CD4-positive, alpha-beta memory T cell (primary cell): Measurements from ENCODE around the gene ST6GALNAC3. TPM values are rescaled to one million over a fixed set of nuclear protein-coding genes. Genes with fewer than 3 reads are reported as not detected.
"Not testable (repeated sequence)": the region's sequence is repeated elsewhere in the genome, so short reads cannot be mapped to it uniquely, and the experiment has no call there.

Source experiments
- CTCF ChIA-PET: fragments of 350-600 bp; sonication (Branson Sonifier 250); formaldehyde crosslinking; loops from one replicate; lab custom pipeline; 2021; ENCODE audit warnings: inconsistent platforms; ENCODE audit not compliant: partially characterized antibody; lab: Charles Lee
- POLR2A ChIA-PET: fragments of 350-600 bp; sonication (Branson Sonifier 250); formaldehyde crosslinking; loops from one replicate; lab custom pipeline; 2021; ENCODE audit not compliant: partially characterized antibody; lab: Charles Lee
- DNase-seq, 5 donors: peaks; one replicate each; pipeline versions ENCODE4 v3.0.0 to v3.0.0-alpha.2; 2020 to 2022; ENCODE audit warnings: mixed read lengths in 1 of 5
- H3K27ac ChIP-seq: one replicate; pipeline ENCODE4 v1.7.0; 2013; ENCODE audit warnings: low read depth, low read length
- H3K27me3 ChIP-seq: 2 replicates; pipeline ENCODE4 v1.7.0; 2013; ENCODE audit warnings: mild to moderate bottlenecking, low read length, moderate library complexity; ENCODE audit not compliant: insufficient read depth
- H3K36me3 ChIP-seq: 2 replicates; pipeline ENCODE4 v1.7.0; 2013; ENCODE audit warnings: mild to moderate bottlenecking, low read length, moderate library complexity; ENCODE audit not compliant: insufficient read depth
- H3K4me1 ChIP-seq: 2 replicates; pipeline ENCODE4 v1.7.0; 2013; ENCODE audit warnings: mild to moderate bottlenecking, low read length, moderate library complexity; ENCODE audit not compliant: insufficient read depth
- H3K4me3 ChIP-seq, 2 donors: one replicate each; pipeline ENCODE4 v1.7.0; 2013; ENCODE audit warnings: low read length in 2 of 2, mild to moderate bottlenecking in 1 of 2
- H3K9me3 ChIP-seq, 2 donors: one replicate each; pipeline ENCODE4 v1.7.0; 2013; ENCODE audit warnings: low read length in 2 of 2, control low read depth in 1 of 2; ENCODE audit not compliant: control insufficient read depth in 1 of 2
- H3K27ac Mint-ChIP-seq, 7 donors: one replicate each; pipeline ENCODE4 v1.8.0; 2020 to 2021; ENCODE audit warnings: mixed read lengths in 7 of 7, mild to moderate bottlenecking in 6 of 7, inconsistent platforms in 3 of 7, moderate library complexity in 3 of 7
- H3K27me3 Mint-ChIP-seq, 2 donors: one replicate each; pipeline ENCODE4 v1.8.0; 2020 to 2021; ENCODE audit warnings: mixed read lengths in 2 of 2
- H3K36me3 Mint-ChIP-seq, 2 donors: one replicate each; pipeline ENCODE4 v1.8.0; 2020 to 2021; ENCODE audit warnings: mixed read lengths in 2 of 2, inconsistent platforms in 1 of 2, mild to moderate bottlenecking in 1 of 2
- H3K4me1 Mint-ChIP-seq, 4 donors: one replicate each; pipeline ENCODE4 v1.8.0; 2020 to 2021; ENCODE audit warnings: mixed read lengths in 4 of 4, mild to moderate bottlenecking in 1 of 4
- H3K4me3 Mint-ChIP-seq, 8 donors: one replicate each; pipeline ENCODE4 v1.8.0; 2020 to 2021; ENCODE audit warnings: mixed read lengths in 8 of 8, mild to moderate bottlenecking in 7 of 8, moderate library complexity in 6 of 8, inconsistent platforms in 3 of 8
- H3K9me3 Mint-ChIP-seq, 8 donors: one replicate each; pipeline ENCODE4 v1.8.0; 2020 to 2021; ENCODE audit warnings: mixed read lengths in 8 of 8, mild to moderate bottlenecking in 5 of 8, inconsistent platforms in 3 of 8, moderate library complexity in 1 of 8
- intact Hi-C: fragments of 100-400 bp; cut with micrococcal nuclease; formaldehyde crosslinking; loops from one replicate; pipeline ENCODE4 v1.15.1; 2023
- polyA plus RNA-seq, 2 donors: library from polyadenylated mRNA; unstranded; fragments of 300-500 nt; fragmentation: Illumina TruSeq; gene quantifications; one replicate each; pipeline ENCODE4 v1.2.3, GENCODE V29; 2021
- total RNA-seq, 2 experiments: library from RNA; stranded (reverse); gene quantifications; one replicate each; pipeline ENCODE4 v1.2.3, GENCODE V29; 2021

Gene ST6GALNAC3
- total and polyA plus RNA-seq, 4 experiments from 2014 or later = 0.47 to 1.2 (median 1.1) TPM; not detected in 1

- intact Hi-C loops = no loop called here
- DNase-seq = no peak
- Histone ChIP-seq H3K27ac (no peak overlapping the region), H3K4me3 (no peak overlapping the region), H3K27me3 (peaks cover 4% of the 10 kb centered on the region), H3K36me3 (no peaks in the 10 kb centered on the region), H3K4me1 (no peaks in the 10 kb centered on the region), H3K9me3 (no peaks in the 10 kb centered on the region)
- Mint-ChIP-seq H3K4me3 (no peak overlapping the region), H3K27me3 (peaks cover 12% of the 10 kb centered on the region in 2 donors), H3K9me3 (peaks cover 0 to 2% (median 0%) of the 10 kb centered on the region in 8 donors), H3K27ac (no peak overlapping the region), H3K4me1 (no peaks in the 10 kb centered on the region), H3K36me3 (no peaks in the 10 kb centered on the region)
- POLR2A ChIA-PET = no interaction called here
- CTCF ChIA-PET = no interaction called here
These were observed 30.8 kb downstream of the ST6GALNAC3 start for GRCh38 chr1:76105372-76105771.

- intact Hi-C loops = no loop called here
- peaks cover 4% of the 10 kb centered on the region for H3K27me3 ChIP-seq
- H3K4me1 Mint-ChIP-seq = no peaks in the 10 kb centered on the region
- DNase-seq = no peak
- no peak overlapping the region for H3K4me3 Mint-ChIP-seq
- H3K27me3 Mint-ChIP-seq = peaks cover 9 to 13% of the 10 kb centered on the region in 2 donors
- no peaks in the 10 kb centered on the region for H3K36me3 Mint-ChIP-seq
- no peaks in the 10 kb centered on the region for H3K36me3 ChIP-seq
- no peaks in the 10 kb centered on the region for H3K4me1 ChIP-seq
- POLR2A ChIA-PET = no interaction called here
- H3K9me3 ChIP-seq = no peaks in the 10 kb centered on the region
- no peak overlapping the region for H3K4me3 ChIP-seq
- CTCF ChIA-PET = no interaction called here
- H3K9me3 Mint-ChIP-seq = peaks cover 0 to 4% (median 0%) of the 10 kb centered on the region in 8 donors
- H3K27ac ChIP-seq = no peak overlapping the region
- H3K27ac Mint-ChIP-seq = no peak overlapping the region
These were observed 31.7 kb downstream of the ST6GALNAC3 start for GRCh38 chr1:76106251-76106650.

GRCh38 chr1:76106719-76107235 lies 32.2 kb downstream of the ST6GALNAC3 start:
- POLR2A ChIA-PET = no interaction called here
- no peaks in the 10 kb centered on the region for H3K9me3 ChIP-seq
- peaks cover 4% of the 10 kb centered on the region for H3K27me3 ChIP-seq
- no peak for DNase-seq
- H3K36me3 ChIP-seq = no peaks in the 10 kb centered on the region
- intact Hi-C loops = no loop called here
- peaks cover 0 to 4% (median 0%) of the 10 kb centered on the region in 8 donors for H3K9me3 Mint-ChIP-seq
- H3K27me3 Mint-ChIP-seq = peaks cover 9 to 13% of the 10 kb centered on the region in 2 donors
- H3K4me3 Mint-ChIP-seq = no peak overlapping the region
- H3K27ac ChIP-seq = no peak overlapping the region
- no peak overlapping the region for H3K27ac Mint-ChIP-seq
- CTCF ChIA-PET = no interaction called here
- no peaks in the 10 kb centered on the region for H3K4me1 ChIP-seq
- H3K4me3 ChIP-seq = no peak overlapping the region
- H3K4me1 Mint-ChIP-seq = no peaks in the 10 kb centered on the region
- H3K36me3 Mint-ChIP-seq = no peaks in the 10 kb centered on the region

GRCh38 chr1:76109404-76109803 lies 34.9 kb downstream of the ST6GALNAC3 start:
- DNase-seq = no peak
- ChIA-PET POLR2A (no interaction called here), CTCF (no interaction called here)
- no peaks in the 10 kb centered on the region for H3K4me1 Mint-ChIP-seq
- peaks cover 9 to 13% of the 10 kb centered on the region in 2 donors for H3K27me3 Mint-ChIP-seq
- H3K4me1 ChIP-seq = no peaks in the 10 kb centered on the region
- intact Hi-C loops = no loop called here
- no peaks in the 10 kb centered on the region for H3K9me3 ChIP-seq
- H3K4me3 ChIP-seq = no peak overlapping the region
- H3K27ac Mint-ChIP-seq = no peak overlapping the region
- H3K27me3 ChIP-seq = peaks cover under 1% of the 10 kb centered on the region
- peaks cover 0 to 4% (median 0%) of the 10 kb centered on the region in 8 donors for H3K9me3 Mint-ChIP-seq
- no peak overlapping the region for H3K27ac ChIP-seq
- H3K4me3 Mint-ChIP-seq = no peak overlapping the region
- H3K36me3 Mint-ChIP-seq = no peaks in the 10 kb centered on the region
- H3K36me3 ChIP-seq = no peaks in the 10 kb centered on the region

- Mint-ChIP-seq H3K4me3 (no peak overlapping the region), H3K36me3 (no peaks in the 10 kb centered on the region), H3K4me1 (no peaks in the 10 kb centered on the region), H3K27me3 (peaks cover 9 to 15% of the 10 kb centered on the region in 2 donors), H3K27ac (no peak overlapping the region), H3K9me3 (peaks cover 0 to 4% (median 0%) of the 10 kb centered on the region in 8 donors)
- Histone ChIP-seq H3K4me3 (no peak overlapping the region), H3K4me1 (no peaks in the 10 kb centered on the region), H3K36me3 (no peaks in the 10 kb centered on the region), H3K27ac (no peak overlapping the region), H3K27me3 (no peaks in the 10 kb centered on the region), H3K9me3 (no peaks in the 10 kb centered on the region)
- ChIA-PET CTCF (no interaction called here), POLR2A (no interaction called here)
- DNase-seq = no peak
- intact Hi-C loops = no loop called here
These were observed 35.5 kb downstream of the ST6GALNAC3 start for GRCh38 chr1:76109901-76110560.

- Mint-ChIP-seq H3K36me3 (no peaks in the 10 kb centered on the region), H3K4me1 (no peaks in the 10 kb centered on the region), H3K4me3 (no peak overlapping the region), H3K27ac (no peak overlapping the region), H3K27me3 (peaks cover 6 to 15% of the 10 kb centered on the region in 2 donors), H3K9me3 (peaks cover 0 to 4% (median 0%) of the 10 kb centered on the region in 8 donors)
- no peak overlapping the region for H3K4me3 ChIP-seq
- no peak for DNase-seq
- ChIA-PET POLR2A (no interaction called here), CTCF (no interaction called here)
- no peaks in the 10 kb centered on the region for H3K27me3 ChIP-seq
- H3K9me3 ChIP-seq = no peaks in the 10 kb centered on the region
- no peak overlapping the region for H3K27ac ChIP-seq
- intact Hi-C loops = no loop called here
- no peaks in the 10 kb centered on the region for H3K36me3 ChIP-seq
- H3K4me1 ChIP-seq = no peaks in the 10 kb centered on the region
These were observed 36.1 kb downstream of the ST6GALNAC3 start for GRCh38 chr1:76110666-76111065.

GRCh38 chr1:76112321-76112720 lies 37.8 kb downstream of the ST6GALNAC3 start:
- DNase-seq, H3K27me3 ChIP-seq, H3K9me3 Mint-ChIP-seq, CTCF ChIA-PET, POLR2A ChIA-PET, H3K27ac Mint-ChIP-seq, H3K4me1 Mint-ChIP-seq, intact Hi-C loops, H3K36me3 ChIP-seq, H3K4me1 ChIP-seq, H3K4me3 Mint-ChIP-seq, H3K9me3 ChIP-seq, H3K4me3 ChIP-seq, H3K27ac ChIP-seq, H3K36me3 Mint-ChIP-seq: not testable (repeated sequence)
- peaks cover 6 to 11% of the 10 kb centered on the region in 2 donors for H3K27me3 Mint-ChIP-seq
